Measurements from ENCODE around the gene PARD3.
"Not testable (repeated sequence)": the region's sequence is repeated elsewhere in the genome, so short reads cannot be mapped to it uniquely, and the experiment has no call there.

PARD3 gene

GRCh38 chr10:34655286-34656170 lies 159.6 kb downstream of the PARD3 start:
- in situ Hi-C loops (cut with HindIII; ENCODE audit: low sequenced_read_pairs), result no loop called here

- in situ Hi-C loops (cut with HindIII; ENCODE audit: low sequenced_read_pairs), result no loop called here
Observed at GRCh38 chr10:34654211-34654610, 160.9 kb downstream of the PARD3 start.

GRCh38 chr10:34653530-34653929 lies 161.6 kb downstream of the PARD3 start:
- in situ Hi-C loops (cut with HindIII; ENCODE audit: low sequenced_read_pairs), result no loop called here

- in situ Hi-C loops (cut with HindIII; ENCODE audit: low sequenced_read_pairs), result no loop called here
Observed at GRCh38 chr10:34651416-34652195, 163.5 kb downstream of the PARD3 start.

- in situ Hi-C loops (cut with HindIII; ENCODE audit: low sequenced_read_pairs), result no loop called here
Observed at GRCh38 chr10:34650156-34650555, 164.9 kb downstream of the PARD3 start.

GRCh38 chr10:34649385-34649784 lies 165.7 kb downstream of the PARD3 start:
- in situ Hi-C loops (cut with HindIII; ENCODE audit: low sequenced_read_pairs), result no loop called here

- in situ Hi-C loops (cut with HindIII; ENCODE audit: low sequenced_read_pairs), result no loop called here
Observed at GRCh38 chr10:34648919-34649318, 166.2 kb downstream of the PARD3 start.

- in situ Hi-C loops (cut with HindIII; ENCODE audit: low sequenced_read_pairs), result no loop called here
Observed at GRCh38 chr10:34647875-34648865, 166.9 kb downstream of the PARD3 start.

GRCh38 chr10:34647160-34647559 lies 167.9 kb downstream of the PARD3 start:
- in situ Hi-C loops (cut with HindIII; ENCODE audit: low sequenced_read_pairs), result no loop called here

- in situ Hi-C loops (cut with HindIII; ENCODE audit: low sequenced_read_pairs), result no loop called here
Observed at GRCh38 chr10:34646331-34646730, 168.8 kb downstream of the PARD3 start.

- in situ Hi-C loops (cut with HindIII; ENCODE audit: low sequenced_read_pairs), result not testable (repeated sequence)
Observed at GRCh38 chr10:34644815-34645214, 170.3 kb downstream of the PARD3 start.

GRCh38 chr10:34644224-34644623 lies 170.9 kb downstream of the PARD3 start:
- in situ Hi-C loops (cut with HindIII; ENCODE audit: low sequenced_read_pairs), result no loop called here

GRCh38 chr10:34643620-34644019 lies 171.5 kb downstream of the PARD3 start:
- in situ Hi-C loops (cut with HindIII; ENCODE audit: low sequenced_read_pairs), result no loop called here

GRCh38 chr10:34641913-34642558 lies 173.1 kb downstream of the PARD3 start:
- in situ Hi-C loops (cut with HindIII; ENCODE audit: low sequenced_read_pairs), result no loop called here

- in situ Hi-C loops (cut with HindIII; ENCODE audit: low sequenced_read_pairs), result no loop called here
Observed at GRCh38 chr10:34641147-34641912, 173.8 kb downstream of the PARD3 start.

- in situ Hi-C loops (cut with HindIII; ENCODE audit: low sequenced_read_pairs), result no loop called here
Observed at GRCh38 chr10:34638406-34639054, 176.6 kb downstream of the PARD3 start.

- in situ Hi-C loops (cut with HindIII; ENCODE audit: low sequenced_read_pairs), result no loop called here
Observed at GRCh38 chr10:34637418-34637911, 177.6 kb downstream of the PARD3 start.

GRCh38 chr10:34635111-34635510 lies 180.0 kb downstream of the PARD3 start:
- in situ Hi-C loops (cut with HindIII; ENCODE audit: low sequenced_read_pairs), result no loop called here

- in situ Hi-C loops (cut with HindIII; ENCODE audit: low sequenced_read_pairs), result no loop called here
Observed at GRCh38 chr10:34633374-34633773, 181.7 kb downstream of the PARD3 start.

Data from DLD1 (cell line).